Activated CD8-positive, alpha-beta memory T cell treated with anti-CD3 and anti-CD28 coated beads, Interleukin-2, amount 50 U/mL, for 1 hour (primary cell): ENCODE measurements around the gene MMS19.
"Not testable (repeated sequence)": the region's sequence is repeated elsewhere in the genome, so short reads cannot be mapped to it uniquely, and the experiment has no call there.

Source experiments
- DNase-seq: peaks from one replicate; pipeline ENCODE4 v3.0.0-alpha.2; 2020; ENCODE audit errors: extremely low read depth

Gene MMS19

GRCh38 chr10:97426776-97427570, 71.2 kb downstream of the MMS19 start:
- no peak for DNase-seq

DNA sequence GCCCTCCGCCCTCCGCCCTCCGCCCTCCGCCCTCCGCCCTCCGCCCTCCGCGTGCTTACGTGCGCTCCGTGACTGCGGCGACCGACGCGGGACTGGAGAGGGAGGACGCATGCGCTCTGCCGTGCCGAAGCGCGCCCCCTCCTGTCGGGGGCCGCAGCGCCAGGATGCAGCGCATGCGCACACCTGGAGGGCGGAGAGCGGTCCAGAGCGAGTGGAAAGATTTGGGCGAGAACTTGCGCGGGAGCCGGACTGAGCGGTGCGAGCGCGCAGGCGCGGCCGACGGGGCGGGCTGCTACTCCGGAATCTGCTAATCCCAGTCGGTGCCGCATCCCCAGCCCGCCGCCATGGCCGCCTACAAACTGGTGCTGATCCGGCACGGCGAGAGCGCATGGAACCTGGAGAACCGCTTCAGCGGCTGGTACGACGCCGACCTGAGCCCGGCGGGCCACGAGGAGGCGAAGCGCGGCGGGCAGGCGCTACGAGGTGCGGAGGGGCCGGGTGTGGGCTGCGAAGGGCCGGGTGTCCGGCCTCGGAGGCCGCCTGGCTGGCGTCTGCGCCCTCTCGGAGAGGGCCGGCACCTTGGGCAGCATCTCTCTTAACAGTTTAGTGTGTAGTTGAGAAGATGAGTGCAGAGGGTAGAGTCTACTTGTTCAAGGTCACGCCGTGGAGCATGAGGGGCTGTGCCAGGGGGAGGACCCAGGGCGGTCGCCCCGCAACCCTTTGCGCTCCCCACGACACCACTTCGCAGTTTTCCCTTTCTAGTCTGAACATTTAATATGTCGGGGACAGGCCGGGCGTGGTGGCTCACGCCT, 72.1 kb downstream of the MMS19 start, which contains the start of gene PGAM1:
TSS of gene PGAM1 (plus strand) at position 228 of the 812 bp plus-strand sequence. CDS start at position 345, 117 bp downstream.
- DNase-seq, result peak; percentile 81

GRCh38 chr10:97423757-97424098, 74.5 kb downstream of the MMS19 start:
- not testable (repeated sequence) for DNase-seq

- DNase-seq, result no peak
Measured at GRCh38 chr10:97416565-97416964, 81.7 kb downstream of the MMS19 start.

DNA sequence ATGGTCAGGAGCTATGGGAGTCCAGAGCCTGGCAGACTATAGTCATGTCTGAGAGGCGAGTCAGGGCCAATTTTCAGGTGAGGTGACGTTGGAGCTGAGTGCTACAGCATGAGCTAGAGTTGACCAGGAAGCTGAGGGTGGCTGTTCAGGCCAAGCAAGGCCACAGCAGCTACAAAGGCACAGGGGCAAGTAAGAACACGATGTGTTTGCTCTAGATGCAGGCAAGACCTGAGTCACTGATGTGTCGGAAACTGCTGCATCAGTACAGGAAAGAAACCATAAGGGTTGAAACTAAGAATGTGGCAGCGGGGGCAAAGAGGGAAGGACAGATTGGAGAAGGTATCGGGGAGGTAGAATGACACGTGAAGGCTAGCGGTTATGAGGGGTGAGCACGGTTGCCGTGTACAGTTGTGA, 85.3 kb downstream of the MMS19 start:
- no peak for DNase-seq

DNA sequence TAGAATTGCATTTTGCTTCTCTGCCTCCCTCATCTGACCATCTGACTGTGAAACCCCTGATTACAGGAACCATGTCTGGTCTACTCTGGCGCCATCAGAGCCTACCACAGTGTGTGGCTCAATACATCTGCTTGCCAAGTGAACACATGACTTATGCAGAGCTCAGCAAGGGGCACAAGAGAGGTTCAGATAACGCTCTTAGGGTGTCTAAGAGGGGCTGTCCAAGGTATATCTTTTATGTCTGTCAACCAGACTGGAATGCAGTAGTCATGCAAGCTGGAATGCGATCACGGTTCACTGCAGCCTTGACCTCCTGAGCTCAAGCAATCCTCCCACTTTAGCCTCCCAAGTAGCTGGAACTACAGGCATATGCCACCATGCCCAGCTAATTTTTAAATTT, 86.8 kb downstream of the MMS19 start:
- DNase-seq, result no peak

DNA sequence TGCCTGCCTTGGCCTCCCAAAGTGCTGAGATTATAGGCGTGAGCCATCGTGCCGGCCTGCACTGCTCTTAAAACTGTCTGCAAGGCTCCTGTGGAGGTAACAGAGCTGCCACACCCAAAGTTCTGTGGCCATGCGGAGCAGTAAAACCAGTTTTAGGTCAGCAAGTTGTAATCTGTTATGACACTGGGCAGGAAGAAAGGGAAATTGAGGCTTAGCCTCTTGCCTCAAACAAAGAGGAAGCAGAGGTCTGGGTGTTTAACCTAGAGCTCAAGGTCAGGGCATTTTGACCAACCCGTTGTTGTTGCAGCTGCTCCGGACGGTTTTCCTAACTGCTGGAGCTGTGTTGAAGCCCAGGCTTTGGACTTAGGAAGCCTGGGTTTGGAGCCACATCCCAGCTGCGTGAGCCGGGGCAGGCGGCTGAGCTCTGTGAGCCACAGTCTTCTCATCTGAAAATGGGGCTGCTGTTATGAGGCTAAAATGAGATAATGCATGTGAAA, 89.7 kb downstream of the MMS19 start:
- DNase-seq, result no peak
